H1 (cell line): ENCODE measurements around the gene KRIT1.
"Not testable (repeated sequence)": the region's sequence is repeated elsewhere in the genome, so short reads cannot be mapped to it uniquely, and the experiment has no call there.

Experiments
- CEBPB ChIP-seq: IDR thresholded peaks from 2 replicates; pipeline ENCODE4 v1.6.1; 2012; ENCODE audit warnings: low read depth, low read length
- CREB1 ChIP-seq: IDR thresholded peaks from 2 replicates; pipeline ENCODE4 v1.6.1; 2012; ENCODE audit warnings: inconsistent platforms
- CTCF ChIP-seq, 3 experiments: IDR thresholded peaks; 1 replicate in 2 of 3; 2 replicates in 1 of 3; pipeline versions ENCODE4 v1.5.1 to v1.6.1; 2011; ENCODE audit warnings: low read length in 3 of 3, mild to moderate bottlenecking in 3 of 3, inconsistent platforms in 2 of 3, low read depth in 1 of 3, moderate library complexity in 1 of 3; ENCODE audit not compliant: insufficient read depth in 1 of 3; ENCODE audit errors: control extremely low read depth in 1 of 3
- EZH2 ChIP-seq: fragments of 200-600 bp; sonication (generic); IDR thresholded peaks from 2 replicates; pipeline ENCODE4 v1.7.1; 2012; ENCODE audit warnings: low read depth, mild to moderate bottlenecking, moderate library complexity, low read length, inconsistent platforms; ENCODE audit not compliant: severe bottlenecking
- MAX ChIP-seq: IDR thresholded peaks from 2 replicates; pipeline ENCODE4 v1.6.1; 2012; ENCODE audit warnings: inconsistent platforms
- NRF1 ChIP-seq: IDR thresholded peaks from 2 replicates; pipeline ENCODE4 v1.6.1; 2011; ENCODE audit warnings: mild to moderate bottlenecking, low read depth, low read length, improper control_type of control experiment
- POLR2A ChIP-seq, 2 experiments: IDR thresholded peaks; 1 replicate in 1 of 2; 2 replicates in 1 of 2; pipeline ENCODE4 v1.6.1; 2011; ENCODE audit warnings: low read depth in 2 of 2, low read length in 2 of 2, mild to moderate bottlenecking in 2 of 2; ENCODE audit errors: control extremely low read depth in 1 of 2
- POLR2AphosphoS5 ChIP-seq: IDR thresholded peaks from 2 replicates; pipeline ENCODE4 v1.6.1; 2011; ENCODE audit warnings: low read depth, low read length
- USF2 ChIP-seq: IDR thresholded peaks from 2 replicates; pipeline ENCODE4 v1.6.1; 2011; ENCODE audit warnings: low read length, improper control_type of control experiment

GRCh38 chr7:92169529-92169928, 76.2 kb downstream of the KRIT1 start:
- TF ChIP-seq CTCF (IDR thresholded peaks at IDR 0.05; ENCODE audit: control extremely low read depth in 1 of 3, insufficient read depth in 1 of 3, low read depth in 1 of 3, low read length in 3 of 3); EZH2; CEBPB; USF2; CREB1; POLR2A (IDR thresholded peaks at IDR 0.05; ENCODE audit: control extremely low read depth in 1 of 2, low read depth in 2 of 2, low read length in 2 of 2); MAX; NRF1; POLR2AphosphoS5: not testable (repeated sequence)
